ENCODE measurements around the gene CABCOCO1.

Gene CABCOCO1

GRCh38 chr10:61662794-61663259 is at the start of gene CABCOCO1:
TSS of gene CABCOCO1 (plus strand) at chr10:61662929. CDS start at chr10:61662973, 44 bp downstream.
- DNase-seq: no peak

GRCh38 chr10:61613665-61614064 is 49.1 kb upstream of the CABCOCO1 start:
- DNase-seq: no peak

- no peak for DNase-seq
Measured at GRCh38 chr10:61616611-61617010, 46.1 kb upstream of the CABCOCO1 start.

- DNase-seq: no peak
Measured at GRCh38 chr10:61617180-61617579, 45.5 kb upstream of the CABCOCO1 start.

GRCh38 chr10:61617586-61617985 is 45.1 kb upstream of the CABCOCO1 start:
- DNase-seq: no peak

GRCh38 chr10:61618388-61618961 is 44.3 kb upstream of the CABCOCO1 start:
- DNase-seq: no peak

GRCh38 chr10:61620506-61620905 is 42.2 kb upstream of the CABCOCO1 start:
- DNase-seq: no peak

- peak; percentile 69 for DNase-seq
Measured at GRCh38 chr10:61621605-61622051, 41.1 kb upstream of the CABCOCO1 start.

GRCh38 chr10:61623161-61623560 is 39.6 kb upstream of the CABCOCO1 start:
- peak; percentile 4 for DNase-seq

- DNase-seq: no peak
Measured at GRCh38 chr10:61626209-61626608, 36.5 kb upstream of the CABCOCO1 start.

GRCh38 chr10:61627266-61627665 is 35.5 kb upstream of the CABCOCO1 start:
- DNase-seq: no peak

GRCh38 chr10:61628151-61628874 is 34.4 kb upstream of the CABCOCO1 start:
- DNase-seq: no peak

GRCh38 chr10:61628875-61629513 is 33.7 kb upstream of the CABCOCO1 start:
- no peak for DNase-seq

- DNase-seq: no peak
Measured at GRCh38 chr10:61629576-61629975, 33.2 kb upstream of the CABCOCO1 start.

- no peak for DNase-seq
Measured at GRCh38 chr10:61632057-61632670, 30.6 kb upstream of the CABCOCO1 start.

GRCh38 chr10:61633665-61634064 is 29.1 kb upstream of the CABCOCO1 start:
- DNase-seq: no peak

- DNase-seq: no peak
Measured at GRCh38 chr10:61634746-61635145, 28.0 kb upstream of the CABCOCO1 start.

- no peak for DNase-seq
Measured at GRCh38 chr10:61635471-61635870, 27.3 kb upstream of the CABCOCO1 start.

- DNase-seq: no peak
Measured at GRCh38 chr10:61635932-61636331, 26.8 kb upstream of the CABCOCO1 start.

- no peak for DNase-seq
Measured at GRCh38 chr10:61639952-61640351, 22.8 kb upstream of the CABCOCO1 start.

- DNase-seq: no peak
Measured at GRCh38 chr10:61640856-61641255, 21.9 kb upstream of the CABCOCO1 start.

GRCh38 chr10:61642150-61642571 is 20.6 kb upstream of the CABCOCO1 start:
- no peak for DNase-seq

GRCh38 chr10:61642676-61643075 is 20.1 kb upstream of the CABCOCO1 start:
- DNase-seq: no peak

Measured in NCI-H774 (cell line).